Head of caudate nucleus (tissue), 42 donors: ENCODE measurements around the gene COA8.
"Not testable (repeated sequence)": the region's sequence is repeated elsewhere in the genome, so short reads cannot be mapped to it uniquely, and the experiment has no call there.

ENCODE experiments used
- DNase-seq, 42 donors: peaks; one replicate each; pipeline versions ENCODE4 v3.0.0 to v3.0.0-alpha.2; 2020 to 2021; ENCODE audit warnings: mixed read lengths in 7 of 42
- intact Hi-C: fragments of 100-400 bp; cut with DNase I; formaldehyde crosslinking; loops from one replicate; pipeline ENCODE4 v1.15.0; 2022

The COA8 gene

GRCh38 chr14:103584326-103584915 lies 21.7 kb downstream of the COA8 start:
- DNase-seq: no peak
- intact Hi-C loops: no loop called here

- intact Hi-C loops: no loop called here
- DNase-seq: peak in 1 of 42 donors; percentile 16
Measured at GRCh38 chr14:103593577-103593976, 30.8 kb downstream of the COA8 start.

GRCh38 chr14:103594265-103594664 lies 31.5 kb downstream of the COA8 start:
- intact Hi-C loops: no loop called here
- DNase-seq: peak; percentile 62 to 94 (median 84)

- peak; percentile 31 to 96 (median 76) for DNase-seq
- intact Hi-C loops: no loop called here
Measured at GRCh38 chr14:103597623-103598377, 35.0 kb downstream of the COA8 start.

GRCh38 chr14:103600503-103600902 lies 37.7 kb downstream of the COA8 start:
- no peak for DNase-seq
- intact Hi-C loops: no loop called here

GRCh38 chr14:103604620-103605019 lies 41.9 kb downstream of the COA8 start:
- no peak for DNase-seq
- intact Hi-C loops: no loop called here

- intact Hi-C loops: no loop called here
Measured at GRCh38 chr14:103606963-103607668, 44.4 kb downstream of the COA8 start.

GRCh38 chr14:103607822-103608221 lies 45.1 kb downstream of the COA8 start:
- DNase-seq: no peak
- intact Hi-C loops: no loop called here

More at GRCh38 chr14:103606963-103607668, 44.4 kb downstream of the COA8 start:
- DNase-seq: peak; percentile 53 to 91 (median 78)

- intact Hi-C loops, DNase-seq: not testable (repeated sequence)
Measured at GRCh38 chr14:103609081-103609480, 46.3 kb downstream of the COA8 start.

- DNase-seq: no peak
- intact Hi-C loops: no loop called here
Measured at GRCh38 chr14:103611215-103611614, 48.5 kb downstream of the COA8 start.

GRCh38 chr14:103613517-103613916 lies 50.8 kb downstream of the COA8 start:
- no peak for DNase-seq
- intact Hi-C loops: no loop called here

- DNase-seq: no peak
- intact Hi-C loops: no loop called here
Measured at GRCh38 chr14:103616635-103617300, 54.0 kb downstream of the COA8 start.

- DNase-seq: peak in 3 of 42 donors; percentile 20 to 30 (median 26)
- intact Hi-C loops: no loop called here
Measured at GRCh38 chr14:103619057-103619456, 56.3 kb downstream of the COA8 start.

- no peak for DNase-seq
- intact Hi-C loops: loop anchor here (10.0 kb wide), 1 partner anchor 47 kb away; no protein-coding TSS in a partner anchor
Measured at GRCh38 chr14:103621860-103622259, 59.1 kb downstream of the COA8 start.

GRCh38 chr14:103623308-103623707 lies 60.5 kb downstream of the COA8 start:
- intact Hi-C loops: loop anchor here (10.0 kb wide), 1 partner anchor 49 kb away; no protein-coding TSS in a partner anchor
- no peak for DNase-seq

GRCh38 chr14:103623883-103624482 lies 61.2 kb downstream of the COA8 start:
- intact Hi-C loops: loop anchor here (10.0 kb wide), 1 partner anchor 49 kb away; no protein-coding TSS in a partner anchor
- DNase-seq: no peak

GRCh38 chr14:103624860-103625259 lies 62.1 kb downstream of the COA8 start:
- intact Hi-C loops: loop anchor here (10.0 kb wide), 1 partner anchor 50 kb away; no protein-coding TSS in a partner anchor
- DNase-seq: no peak

- DNase-seq: peak in 1 of 42 donors; percentile 9
- intact Hi-C loops: loop anchor here (10.0 kb wide), 1 partner anchor 51 kb away; no protein-coding TSS in a partner anchor
Measured at GRCh38 chr14:103625356-103626095, 62.8 kb downstream of the COA8 start.
